ENCODE measurements around the gene DAAM1.

DAAM1 gene

DNA sequence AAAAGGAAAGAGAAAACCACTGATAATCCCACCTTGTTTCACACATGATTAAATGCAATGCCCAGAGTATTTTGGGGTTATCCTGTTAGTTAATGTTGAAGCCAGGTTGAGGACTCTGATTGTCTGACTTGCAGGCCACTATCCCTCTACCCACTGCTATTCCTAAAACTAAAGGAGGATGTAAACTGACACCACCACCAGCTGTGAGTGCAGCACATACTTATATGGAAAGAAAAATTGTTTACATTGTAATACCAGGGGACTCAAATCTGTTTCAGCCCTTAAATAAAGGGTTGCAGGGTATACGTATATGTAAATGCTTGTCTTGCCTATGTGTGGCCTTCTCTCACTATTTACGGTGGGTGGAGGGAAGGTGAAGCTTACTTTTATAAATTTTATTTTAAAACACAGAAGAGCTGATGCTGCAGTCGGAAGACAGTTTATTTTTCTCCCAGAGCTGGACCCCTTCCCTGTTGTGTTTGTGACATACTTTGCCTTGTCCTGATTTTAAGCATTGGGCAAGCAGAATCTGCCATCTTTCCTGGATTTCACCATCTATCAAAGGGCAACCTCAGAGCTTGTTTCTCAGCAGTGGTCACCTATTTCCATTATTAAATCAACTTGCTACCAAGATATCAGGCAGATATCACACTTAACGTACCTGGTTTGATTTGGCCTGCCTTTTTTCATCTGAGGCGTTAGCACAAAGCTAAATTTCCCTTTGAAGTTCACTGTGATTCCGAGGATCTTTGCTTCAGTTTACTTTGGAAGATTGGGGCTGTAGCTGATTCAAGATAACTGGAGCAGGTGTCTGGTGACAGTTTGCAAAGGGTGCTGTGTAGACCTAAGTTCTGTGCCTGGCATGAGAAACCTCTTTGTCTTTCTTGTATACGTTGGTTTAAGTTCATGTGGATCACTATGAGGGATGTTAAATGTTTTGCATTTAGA lies 25.2 kb downstream of the DAAM1 start:
- no peak for DNase-seq (ENCODE audit: low read depth)
- TF ChIP-seq, protein P1, sequence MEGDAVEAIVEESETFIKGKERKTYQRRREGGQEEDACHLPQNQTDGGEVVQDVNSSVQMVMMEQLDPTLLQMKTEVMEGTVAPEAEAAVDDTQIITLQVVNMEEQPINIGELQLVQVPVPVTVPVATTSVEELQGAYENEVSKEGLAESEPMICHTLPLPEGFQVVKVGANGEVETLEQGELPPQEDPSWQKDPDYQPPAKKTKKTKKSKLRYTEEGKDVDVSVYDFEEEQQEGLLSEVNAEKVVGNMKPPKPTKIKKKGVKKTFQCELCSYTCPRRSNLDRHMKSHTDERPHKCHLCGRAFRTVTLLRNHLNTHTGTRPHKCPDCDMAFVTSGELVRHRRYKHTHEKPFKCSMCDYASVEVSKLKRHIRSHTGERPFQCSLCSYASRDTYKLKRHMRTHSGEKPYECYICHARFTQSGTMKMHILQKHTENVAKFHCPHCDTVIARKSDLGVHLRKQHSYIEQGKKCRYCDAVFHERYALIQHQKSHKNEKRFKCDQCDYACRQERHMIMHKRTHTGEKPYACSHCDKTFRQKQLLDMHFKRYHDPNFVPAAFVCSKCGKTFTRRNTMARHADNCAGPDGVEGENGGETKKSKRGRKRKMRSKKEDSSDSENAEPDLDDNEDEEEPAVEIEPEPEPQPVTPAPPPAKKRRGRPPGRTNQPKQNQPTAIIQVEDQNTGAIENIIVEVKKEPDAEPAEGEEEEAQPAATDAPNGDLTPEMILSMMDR (IDR thresholded peaks at IDR 0.05; ENCODE audit: insufficient read depth, low read depth, low read length, missing control alignments), result no peak

DNA sequence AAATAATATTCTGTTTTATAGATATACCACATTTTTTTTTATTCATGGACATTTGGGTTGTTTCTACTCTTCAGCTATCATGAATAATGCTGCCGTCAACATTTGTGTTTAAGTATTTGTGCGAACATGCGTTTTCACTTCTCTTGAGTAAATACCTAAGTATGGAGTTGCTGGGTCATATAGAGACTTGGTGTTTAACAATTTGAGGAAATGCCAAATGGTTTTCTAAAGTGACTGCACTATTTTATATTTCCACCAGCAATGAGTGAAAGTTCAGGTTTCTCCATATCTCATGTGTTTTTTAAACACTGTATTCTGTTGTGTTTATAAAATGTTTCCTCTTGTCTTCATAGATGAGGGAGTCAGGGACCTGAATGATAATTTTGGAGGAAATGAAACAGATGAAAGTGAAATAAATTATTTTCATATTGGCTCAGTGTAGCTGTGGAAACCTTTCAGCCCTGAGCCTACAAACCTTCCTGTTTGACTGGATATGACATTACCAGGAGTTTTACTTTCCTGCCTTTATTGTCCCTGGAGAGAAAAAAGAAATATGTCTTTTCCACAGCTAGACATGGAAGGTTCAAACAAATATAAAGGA lies 26.3 kb downstream of the DAAM1 start:
- no peak for DNase-seq (ENCODE audit: low read depth)
- H3K4me3 ChIP-seq (ENCODE audit: low read length), result no peak overlapping the region
- TF ChIP-seq, protein P1 (IDR thresholded peaks at IDR 0.05; ENCODE audit: insufficient read depth, low read depth, low read length, missing control alignments), result no peak

More for the DNA sequence above, 25.2 kb downstream of the DAAM1 start:
- no peak overlapping the region for H3K4me3 ChIP-seq (ENCODE audit: low read length)

- DNase-seq (ENCODE audit: low read depth), result no peak
- TF ChIP-seq, protein P1 (IDR thresholded peaks at IDR 0.05; ENCODE audit: insufficient read depth, low read depth, low read length, missing control alignments), result no peak
- no peak overlapping the region for H3K4me3 ChIP-seq (ENCODE audit: low read length)
Observed at GRCh38 chr14:59215322-59215721, 26.9 kb downstream of the DAAM1 start.

DNA sequence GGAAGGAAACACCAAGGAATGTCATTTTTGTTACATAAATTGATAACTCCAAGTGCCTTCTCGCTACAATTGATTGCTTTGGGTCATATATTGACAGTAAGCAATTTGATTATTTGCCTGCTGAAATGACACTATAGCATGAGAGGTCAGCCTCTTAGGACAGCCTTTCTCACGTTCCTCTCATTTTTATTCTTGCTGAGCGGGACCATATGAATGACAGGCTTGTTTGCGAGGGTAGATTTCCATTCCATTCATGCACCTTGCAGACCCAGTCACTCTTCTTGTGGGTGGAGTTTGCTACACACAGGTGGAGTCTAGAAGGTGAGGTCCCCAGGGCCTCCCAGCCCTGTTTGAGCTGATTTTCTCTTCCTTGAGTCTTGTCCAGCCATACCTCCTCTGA lies 27.3 kb downstream of the DAAM1 start:
- no peak for DNase-seq (ENCODE audit: low read depth)
- TF ChIP-seq, protein P1 (IDR thresholded peaks at IDR 0.05; ENCODE audit: insufficient read depth, low read depth, low read length, missing control alignments), result no peak

GRCh38 chr14:59217011-59217410 lies 28.5 kb downstream of the DAAM1 start:
- DNase-seq (ENCODE audit: low read depth), result no peak
- TF ChIP-seq, protein P1 (IDR thresholded peaks at IDR 0.05; ENCODE audit: insufficient read depth, low read depth, low read length, missing control alignments), result no peak
- H3K4me3 ChIP-seq (ENCODE audit: low read length), result no peak overlapping the region

More for the DNA sequence above, 27.3 kb downstream of the DAAM1 start:
- H3K4me3 ChIP-seq (ENCODE audit: low read length), result no peak overlapping the region

- no peak overlapping the region for H3K4me3 ChIP-seq (ENCODE audit: low read length)
- TF ChIP-seq, protein P1 (IDR thresholded peaks at IDR 0.05; ENCODE audit: insufficient read depth, low read depth, low read length, missing control alignments), result no peak
- DNase-seq (ENCODE audit: low read depth), result no peak
Observed at GRCh38 chr14:59221568-59221967, 33.1 kb downstream of the DAAM1 start.
